Measurements from ENCODE around the gene CLSTN1. TPM values are rescaled to one million over a fixed set of nuclear protein-coding genes. Genes with fewer than 3 reads are reported as not detected.
A peak's percentile ranks its signal among the peaks of the same experiment; 100 is the strongest.

CLSTN1 gene
- total RNA-seq, 3 donors from 2014 or later (not counting 1 experiment from before 2014, with no cell fraction given), result 83.1 to 114 (median 94.5) TPM

- DNase-seq, result no peak
- Histone ChIP-seq H3K9me3 (ENCODE audit: control insufficient read depth, insufficient read depth, low read length) (no peaks in the 10 kb centered on the region), H3K4me1 (ENCODE audit: control insufficient read depth, insufficient read depth, low read length) (no peaks in the 10 kb centered on the region), H3K27ac (ENCODE audit: low read length) (no peak overlapping the region), H3K27me3 (ENCODE audit: control insufficient read depth, insufficient read depth, low read length) (no peaks in the 10 kb centered on the region), H3K4me3 (ENCODE audit: low read length) (no peak overlapping the region), H3K36me3 (ENCODE audit: control insufficient read depth, insufficient read depth, low read length) (no peaks in the 10 kb centered on the region)
- Mint-ChIP-seq H3K4me1 (peaks cover 24 to 26% of the 10 kb centered on the region in 2 donors), H3K36me3 (no peaks in the 10 kb centered on the region), H3K27me3 (ENCODE audit: low read depth in 2 of 2) (no peaks in the 10 kb centered on the region), H3K27ac (peak overlapping the region in 1 of 2 donors; percentile 56), H3K9me3 (no peaks in the 10 kb centered on the region), H3K4me3 (no peak overlapping the region)
- intact Hi-C loops (cut with micrococcal nuclease), result no loop called here
- no peak for TF ChIP-seq CTCF (IDR thresholded peaks at IDR 0.05)
- WGBS (ENCODE audit: insufficient coverage), result 89% methylated on average over 2 of the region's 2 CpGs
- no peak for ATAC-seq
Observed at GRCh38 chr1:9759939-9760338, 63.8 kb downstream of the CLSTN1 start.

- Histone ChIP-seq H3K27ac (ENCODE audit: low read length) (no peak overlapping the region), H3K27me3 (ENCODE audit: control insufficient read depth, insufficient read depth, low read length) (no peaks in the 10 kb centered on the region), H3K4me1 (ENCODE audit: control insufficient read depth, insufficient read depth, low read length) (no peaks in the 10 kb centered on the region), H3K4me3 (ENCODE audit: low read length) (no peak overlapping the region), H3K9me3 (ENCODE audit: control insufficient read depth, insufficient read depth, low read length) (no peaks in the 10 kb centered on the region), H3K36me3 (ENCODE audit: control insufficient read depth, insufficient read depth, low read length) (peaks cover 4% of the 10 kb centered on the region)
- no peak for TF ChIP-seq CTCF (IDR thresholded peaks at IDR 0.05)
- H3K4me1 Mint-ChIP-seq, result peaks cover 14 to 17% of the 10 kb centered on the region in 2 donors
- no peaks in the 10 kb centered on the region for H3K9me3 Mint-ChIP-seq
- WGBS (ENCODE audit: insufficient coverage), result 96% methylated on average over 7 of the region's 10 CpGs
- intact Hi-C loops (cut with micrococcal nuclease), result no loop called here
- ATAC-seq (no peak), DNase-seq (no peak)
- H3K27ac Mint-ChIP-seq, result no peak overlapping the region
- no peaks in the 10 kb centered on the region for H3K36me3 Mint-ChIP-seq
- no peaks in the 10 kb centered on the region for H3K27me3 Mint-ChIP-seq (ENCODE audit: low read depth in 2 of 2)
- H3K4me3 Mint-ChIP-seq, result no peak overlapping the region
Observed at GRCh38 chr1:9758559-9759121, 65.1 kb downstream of the CLSTN1 start.

GRCh38 chr1:9755441-9755995, 68.2 kb downstream of the CLSTN1 start:
- ATAC-seq, result no peak
- H3K4me3 ChIP-seq (ENCODE audit: low read length), result no peak overlapping the region
- peaks cover 7 to 12% of the 10 kb centered on the region in 2 donors for H3K4me1 Mint-ChIP-seq
- peaks cover 24% of the 10 kb centered on the region for H3K36me3 ChIP-seq (ENCODE audit: control insufficient read depth, insufficient read depth, low read length)
- 87% methylated on average over 7 of the region's 10 CpGs for WGBS (ENCODE audit: insufficient coverage)
- no peak overlapping the region for H3K27ac ChIP-seq (ENCODE audit: low read length)
- H3K36me3 Mint-ChIP-seq, result peaks cover 13% of the 10 kb centered on the region
- H3K4me3 Mint-ChIP-seq, result no peak overlapping the region
- no peak for TF ChIP-seq CTCF (IDR thresholded peaks at IDR 0.05)
- H3K9me3 Mint-ChIP-seq, result no peaks in the 10 kb centered on the region
- no peaks in the 10 kb centered on the region for H3K27me3 ChIP-seq (ENCODE audit: control insufficient read depth, insufficient read depth, low read length)
- no peaks in the 10 kb centered on the region for H3K4me1 ChIP-seq (ENCODE audit: control insufficient read depth, insufficient read depth, low read length)
- H3K9me3 ChIP-seq (ENCODE audit: control insufficient read depth, insufficient read depth, low read length), result no peaks in the 10 kb centered on the region
- H3K27ac Mint-ChIP-seq, result peak overlapping the region in 1 of 2 donors; percentile 62
- DNase-seq, result no peak
- intact Hi-C loops (cut with micrococcal nuclease), result no loop called here
- no peaks in the 10 kb centered on the region for H3K27me3 Mint-ChIP-seq (ENCODE audit: low read depth in 2 of 2)

GRCh38 chr1:9753121-9753531, 70.6 kb downstream of the CLSTN1 start:
- Mint-ChIP-seq H3K4me3 (no peak overlapping the region), H3K9me3 (no peaks in the 10 kb centered on the region), H3K27me3 (ENCODE audit: low read depth in 2 of 2) (no peaks in the 10 kb centered on the region), H3K36me3 (peaks cover 13% of the 10 kb centered on the region), H3K27ac (peak overlapping the region in 1 of 2 donors; percentile 20), H3K4me1 (peaks cover 6 to 7% of the 10 kb centered on the region in 2 donors)
- Histone ChIP-seq H3K36me3 (ENCODE audit: control insufficient read depth, insufficient read depth, low read length) (peaks cover 46% of the 10 kb centered on the region), H3K9me3 (ENCODE audit: control insufficient read depth, insufficient read depth, low read length) (no peaks in the 10 kb centered on the region), H3K27me3 (ENCODE audit: control insufficient read depth, insufficient read depth, low read length) (no peaks in the 10 kb centered on the region), H3K4me3 (ENCODE audit: low read length) (no peak overlapping the region), H3K27ac (ENCODE audit: low read length) (no peak overlapping the region), H3K4me1 (ENCODE audit: control insufficient read depth, insufficient read depth, low read length) (no peaks in the 10 kb centered on the region)
- no peak for TF ChIP-seq CTCF (IDR thresholded peaks at IDR 0.05)
- ATAC-seq, result no peak
- intact Hi-C loops (cut with micrococcal nuclease), result no loop called here
- DNase-seq, result no peak
- 98% methylated on average over 12 of the region's 12 CpGs for WGBS (ENCODE audit: insufficient coverage)

All from natural killer cell (primary cell).